ENCODE results near the gene DLG1. TPM values are rescaled to one million over a fixed set of nuclear protein-coding genes. Genes with fewer than 3 reads are reported as not detected.
A peak's percentile ranks its signal among the peaks of the same experiment; 100 is the strongest.

The DLG1 gene
- total RNA-seq, 1 donor from 2014 or later = 116 TPM

- no peak for DNase-seq (ENCODE audit: low spot score)
- intact Hi-C loops (cut with DNase I) = no loop called here
- ATAC-seq = no peak
Observed at GRCh38 chr3:197000211-197000610, 298.2 kb downstream of the DLG1 start.

DNA sequence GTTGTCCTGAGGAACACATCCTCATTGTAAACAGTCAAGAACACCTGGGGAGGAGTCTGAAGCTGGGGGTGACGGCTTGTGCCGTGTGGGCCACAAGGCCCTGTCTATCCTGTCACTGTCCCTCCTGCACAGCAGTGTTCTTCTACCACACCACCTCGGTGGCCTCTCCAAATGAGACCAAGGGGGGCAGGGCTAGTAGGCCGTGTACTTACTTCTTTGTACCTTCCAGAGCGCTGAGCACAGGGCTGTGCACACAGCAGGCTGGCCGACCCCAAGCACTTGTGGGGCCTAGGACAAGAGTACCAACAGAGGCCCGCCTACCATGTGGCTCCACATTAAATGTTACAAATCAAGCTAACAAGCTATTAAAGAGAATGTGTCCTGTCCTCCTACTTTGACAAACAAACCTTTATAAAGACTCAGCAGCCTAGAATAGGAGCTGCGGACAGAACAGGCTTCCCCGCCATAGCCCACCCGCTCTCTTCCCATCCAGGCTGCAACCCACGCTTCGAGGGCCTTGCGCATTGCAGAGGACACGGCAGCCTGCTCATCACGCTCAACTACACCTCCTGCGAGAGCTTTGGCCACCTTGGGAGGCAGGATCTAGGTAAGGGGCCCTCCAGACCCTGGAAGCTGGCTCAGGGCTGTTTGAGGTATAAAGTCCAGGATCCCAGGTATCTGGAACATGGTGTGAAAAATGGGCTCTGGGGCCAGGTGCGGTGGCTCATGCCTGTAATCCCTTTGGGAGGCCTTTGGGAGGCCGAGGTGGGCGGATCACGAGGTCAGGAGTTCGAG, 299.2 kb downstream of the DLG1 start:
- ATAC-seq = no peak
- DNase-seq (ENCODE audit: low spot score) = no peak
- intact Hi-C loops (cut with DNase I) = no loop called here

- no peak for ATAC-seq
- DNase-seq (ENCODE audit: low spot score) = peak; percentile 44
- intact Hi-C loops (cut with DNase I) = no loop called here
Observed at GRCh38 chr3:196997311-196997710, 301.1 kb downstream of the DLG1 start.

GRCh38 chr3:196996454-196997265, 301.8 kb downstream of the DLG1 start:
- ATAC-seq (no peak), DNase-seq (ENCODE audit: low spot score) (peak; percentile 51)
- intact Hi-C loops (cut with DNase I) = no loop called here

DNA sequence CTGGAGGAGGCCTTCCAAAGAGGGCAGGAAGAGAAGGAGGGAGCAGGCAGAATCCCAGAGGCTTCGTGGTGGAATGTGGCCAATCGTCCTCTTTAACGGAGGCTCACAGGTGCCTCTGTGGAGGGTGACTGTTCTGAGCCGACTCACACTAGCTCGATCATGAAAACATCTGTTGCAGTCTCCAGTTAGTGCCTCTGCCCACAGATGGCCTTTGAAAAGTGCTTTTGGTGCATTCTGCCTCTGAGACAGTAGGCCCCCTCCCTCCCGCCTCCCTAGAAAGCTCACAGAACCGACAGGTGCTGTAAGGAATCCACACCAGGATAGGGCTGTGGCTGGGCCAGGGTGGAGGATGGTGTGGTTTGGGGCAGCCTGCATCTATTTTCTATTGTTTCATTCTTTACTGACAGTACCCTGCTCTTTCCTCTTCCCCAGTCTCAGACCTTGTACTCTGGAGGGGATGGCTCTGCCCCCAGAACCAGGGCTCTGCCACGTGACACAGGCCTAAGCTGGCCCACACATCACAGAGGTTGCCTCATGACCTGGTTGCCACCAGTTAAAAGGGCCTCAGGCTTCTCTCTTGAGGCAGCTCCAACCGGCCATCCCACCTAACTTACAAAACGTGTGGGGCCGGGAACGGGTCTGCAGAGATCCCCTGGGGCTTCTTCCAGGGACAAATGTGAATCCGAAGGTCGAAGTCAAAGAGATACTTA, 302.6 kb downstream of the DLG1 start:
- intact Hi-C loops (cut with DNase I) = no loop called here

GRCh38 chr3:196995027-196995426, 303.4 kb downstream of the DLG1 start:
- ATAC-seq (no peak), DNase-seq (ENCODE audit: low spot score) (peak; percentile 18)
- intact Hi-C loops (cut with DNase I) = no loop called here

More for the DNA sequence above, 302.6 kb downstream of the DLG1 start:
- DNase-seq (ENCODE audit: low spot score) (peak; percentile 41), ATAC-seq (no peak)

DNA sequence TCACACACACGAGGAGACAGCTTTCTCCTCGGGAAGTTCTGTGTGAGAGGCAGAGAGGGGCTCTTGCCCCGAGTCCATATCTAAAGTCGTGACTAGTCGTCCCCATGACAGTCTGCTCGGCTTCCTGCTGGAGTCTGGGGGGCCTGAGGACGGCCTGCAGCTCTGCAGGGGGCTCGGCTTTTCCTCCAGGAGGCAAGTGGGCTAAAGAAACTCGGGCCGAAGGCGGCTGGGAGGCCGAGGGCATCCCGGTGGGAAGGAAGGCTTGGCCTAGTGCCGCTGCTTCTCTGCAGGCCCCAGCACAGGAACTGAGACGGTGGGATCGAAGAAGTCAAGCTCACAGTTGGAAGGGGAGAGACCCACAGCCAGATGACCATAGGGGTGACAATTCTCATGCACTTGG, 304.4 kb downstream of the DLG1 start:
- DNase-seq (ENCODE audit: low spot score) = peak; percentile 38
- ATAC-seq = no peak
- intact Hi-C loops (cut with DNase I) = no loop called here

Small RNAs within 50 kb of the gene (microRNA-seq; reads per million reads assigned to microRNA genes)
- not detected for gene MIR4797

All from sciatic nerve (tissue), 2 donors.